ENCODE measurements around the gene NCF2. TPM values are rescaled to one million over a fixed set of nuclear protein-coding genes. Genes with fewer than 3 reads are reported as not detected.

NCF2 gene
- total RNA-seq, 1 donor from 2014 or later = not detected

- Mint-ChIP-seq H3K36me3 (ENCODE audit: unreplicated experiment) (no peaks in the 10 kb centered on the region), H3K27ac (ENCODE audit: unreplicated experiment) (no peak overlapping the region), H3K9me3 (ENCODE audit: unreplicated experiment) (no peaks in the 10 kb centered on the region), H3K4me1 (ENCODE audit: unreplicated experiment) (peaks cover 3% of the 10 kb centered on the region), H3K27me3 (ENCODE audit: unreplicated experiment) (peaks cover 5% of the 10 kb centered on the region), H3K4me3 (ENCODE audit: unreplicated experiment) (no peak overlapping the region)
- TF ChIP-seq, protein P1, sequence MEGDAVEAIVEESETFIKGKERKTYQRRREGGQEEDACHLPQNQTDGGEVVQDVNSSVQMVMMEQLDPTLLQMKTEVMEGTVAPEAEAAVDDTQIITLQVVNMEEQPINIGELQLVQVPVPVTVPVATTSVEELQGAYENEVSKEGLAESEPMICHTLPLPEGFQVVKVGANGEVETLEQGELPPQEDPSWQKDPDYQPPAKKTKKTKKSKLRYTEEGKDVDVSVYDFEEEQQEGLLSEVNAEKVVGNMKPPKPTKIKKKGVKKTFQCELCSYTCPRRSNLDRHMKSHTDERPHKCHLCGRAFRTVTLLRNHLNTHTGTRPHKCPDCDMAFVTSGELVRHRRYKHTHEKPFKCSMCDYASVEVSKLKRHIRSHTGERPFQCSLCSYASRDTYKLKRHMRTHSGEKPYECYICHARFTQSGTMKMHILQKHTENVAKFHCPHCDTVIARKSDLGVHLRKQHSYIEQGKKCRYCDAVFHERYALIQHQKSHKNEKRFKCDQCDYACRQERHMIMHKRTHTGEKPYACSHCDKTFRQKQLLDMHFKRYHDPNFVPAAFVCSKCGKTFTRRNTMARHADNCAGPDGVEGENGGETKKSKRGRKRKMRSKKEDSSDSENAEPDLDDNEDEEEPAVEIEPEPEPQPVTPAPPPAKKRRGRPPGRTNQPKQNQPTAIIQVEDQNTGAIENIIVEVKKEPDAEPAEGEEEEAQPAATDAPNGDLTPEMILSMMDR (IDR thresholded peaks at IDR 0.05) = no peak
- no peak for DNase-seq (ENCODE audit: extremely low spot score, unreplicated experiment)
These were observed 8.1 kb downstream of the NCF2 start for GRCh38 chr1:183582021-183582713.

GRCh38 chr1:183580281-183580682 lies 10.0 kb downstream of the NCF2 start:
- no peak for DNase-seq (ENCODE audit: extremely low spot score, unreplicated experiment)
- Mint-ChIP-seq H3K4me1 (ENCODE audit: unreplicated experiment) (peaks cover 6% of the 10 kb centered on the region), H3K9me3 (ENCODE audit: unreplicated experiment) (no peaks in the 10 kb centered on the region), H3K27ac (ENCODE audit: unreplicated experiment) (no peak overlapping the region), H3K4me3 (ENCODE audit: unreplicated experiment) (no peak overlapping the region), H3K36me3 (ENCODE audit: unreplicated experiment) (no peaks in the 10 kb centered on the region), H3K27me3 (ENCODE audit: unreplicated experiment) (peaks cover 5% of the 10 kb centered on the region)
- TF ChIP-seq, protein P1 (IDR thresholded peaks at IDR 0.05) = peak; percentile 40

DNA sequence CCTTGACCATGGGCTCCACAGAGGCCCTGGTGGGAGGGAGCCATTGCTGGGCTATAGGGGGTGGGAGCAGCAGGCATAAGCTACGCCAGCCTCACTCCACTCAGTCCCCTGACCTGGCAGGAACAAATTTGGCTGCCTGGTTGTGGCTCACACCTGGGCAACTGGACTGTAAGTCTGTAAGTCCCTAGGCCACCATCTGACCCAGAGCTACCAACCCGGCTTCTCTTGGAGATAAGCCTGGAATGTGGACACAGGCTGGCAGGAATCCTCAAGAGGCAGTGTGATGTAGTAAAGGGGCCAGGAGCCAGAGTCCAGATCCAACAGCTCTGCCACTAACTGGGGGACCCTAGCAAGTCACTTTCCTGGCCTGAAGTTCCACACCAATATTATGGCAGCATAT lies 11.4 kb downstream of the NCF2 start:
- TF ChIP-seq, protein P1 (IDR thresholded peaks at IDR 0.05) = no peak
- H3K27me3 Mint-ChIP-seq (ENCODE audit: unreplicated experiment) = peaks cover 5% of the 10 kb centered on the region
- H3K9me3 Mint-ChIP-seq (ENCODE audit: unreplicated experiment) = no peaks in the 10 kb centered on the region
- H3K36me3 Mint-ChIP-seq (ENCODE audit: unreplicated experiment) = no peaks in the 10 kb centered on the region
- H3K4me3 Mint-ChIP-seq (ENCODE audit: unreplicated experiment) = no peak overlapping the region
- H3K4me1 Mint-ChIP-seq (ENCODE audit: unreplicated experiment) = peaks cover 6% of the 10 kb centered on the region
- no peak for DNase-seq (ENCODE audit: extremely low spot score, unreplicated experiment)
- no peak overlapping the region for H3K27ac Mint-ChIP-seq (ENCODE audit: unreplicated experiment)

DNA sequence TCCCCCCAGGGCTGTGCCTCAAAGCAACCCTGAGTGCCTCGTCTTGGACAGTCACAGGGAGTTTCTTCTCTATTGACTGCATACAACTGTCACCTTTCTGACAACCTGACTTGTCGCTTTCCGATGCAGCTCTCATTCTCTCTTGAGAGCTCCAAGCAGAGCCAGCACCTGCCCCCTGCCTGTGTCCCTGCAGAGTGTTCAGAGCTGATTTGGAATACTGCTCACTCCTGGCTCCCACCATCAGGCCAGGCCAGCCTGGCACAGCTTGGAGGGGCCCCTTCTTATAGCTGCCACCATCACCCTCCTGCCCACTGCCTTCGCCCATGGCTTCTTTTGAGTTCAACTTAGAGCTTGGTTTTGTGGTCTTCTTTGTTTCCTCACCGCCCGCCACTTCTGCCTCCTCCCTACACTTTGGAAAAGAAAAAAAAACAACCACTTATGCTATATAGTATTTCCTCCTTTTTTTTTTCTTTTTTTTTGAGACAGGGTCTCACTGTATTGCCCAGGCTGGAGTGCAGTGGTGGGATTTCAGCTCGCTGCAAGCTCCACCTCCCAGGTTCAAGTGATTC lies 12.3 kb downstream of the NCF2 start:
- Mint-ChIP-seq H3K9me3 (ENCODE audit: unreplicated experiment) (no peaks in the 10 kb centered on the region), H3K4me3 (ENCODE audit: unreplicated experiment) (no peak overlapping the region), H3K4me1 (ENCODE audit: unreplicated experiment) (peaks cover 6% of the 10 kb centered on the region), H3K27ac (ENCODE audit: unreplicated experiment) (no peak overlapping the region), H3K36me3 (ENCODE audit: unreplicated experiment) (no peaks in the 10 kb centered on the region), H3K27me3 (ENCODE audit: unreplicated experiment) (peaks cover 5% of the 10 kb centered on the region)
- TF ChIP-seq, protein P1 (IDR thresholded peaks at IDR 0.05) = no peak
- DNase-seq (ENCODE audit: extremely low spot score, unreplicated experiment) = no peak

GRCh38 chr1:183576537-183576936 lies 13.7 kb downstream of the NCF2 start:
- Mint-ChIP-seq H3K4me3 (ENCODE audit: unreplicated experiment) (no peak overlapping the region), H3K36me3 (ENCODE audit: unreplicated experiment) (no peaks in the 10 kb centered on the region), H3K9me3 (ENCODE audit: unreplicated experiment) (no peaks in the 10 kb centered on the region), H3K27me3 (ENCODE audit: unreplicated experiment) (peaks cover 5% of the 10 kb centered on the region), H3K27ac (ENCODE audit: unreplicated experiment) (no peak overlapping the region), H3K4me1 (ENCODE audit: unreplicated experiment) (peaks cover 6% of the 10 kb centered on the region)
- TF ChIP-seq, protein P1 (IDR thresholded peaks at IDR 0.05) = no peak
- DNase-seq (ENCODE audit: extremely low spot score, unreplicated experiment) = no peak

All from osteocyte (in vitro differentiated cells).